HUDEP-2 (cell line): Measurements from ENCODE around the gene SRGAP3.

ENCODE experiments used
- DNase-seq, 76 experiments: peaks; one replicate each; lab custom pipeline; 2025; ENCODE audit not compliant: unreplicated experiment in 76 of 76; lab: John Stamatoyannopoulos, UW

The SRGAP3 gene

GRCh38 chr3:9180764-9181117 is 68.7 kb downstream of the SRGAP3 start:
- no peak for DNase-seq

- no peak for DNase-seq
Measured at GRCh38 chr3:9179826-9180763, 69.4 kb downstream of the SRGAP3 start.

GRCh38 chr3:9178697-9179096 is 70.7 kb downstream of the SRGAP3 start:
- DNase-seq = no peak

- DNase-seq = no peak
Measured at GRCh38 chr3:9175421-9175820, 74.0 kb downstream of the SRGAP3 start.

GRCh38 chr3:9173445-9173844 is 76.0 kb downstream of the SRGAP3 start:
- no peak for DNase-seq

GRCh38 chr3:9172851-9173321 is 76.6 kb downstream of the SRGAP3 start:
- no peak for DNase-seq

- DNase-seq = no peak
Measured at GRCh38 chr3:9170851-9171160, 78.6 kb downstream of the SRGAP3 start.

- no peak for DNase-seq
Measured at GRCh38 chr3:9169956-9170850, 79.2 kb downstream of the SRGAP3 start.

GRCh38 chr3:9169326-9169725 is 80.1 kb downstream of the SRGAP3 start:
- DNase-seq = no peak

- DNase-seq = no peak
Measured at GRCh38 chr3:9168241-9168741, 81.2 kb downstream of the SRGAP3 start.

- DNase-seq = no peak
Measured at GRCh38 chr3:9167222-9167621, 82.2 kb downstream of the SRGAP3 start.

GRCh38 chr3:9165421-9165820 is 84.0 kb downstream of the SRGAP3 start:
- DNase-seq = no peak

GRCh38 chr3:9163289-9163688 is 86.2 kb downstream of the SRGAP3 start:
- no peak for DNase-seq

- no peak for DNase-seq
Measured at GRCh38 chr3:9161811-9162210, 87.6 kb downstream of the SRGAP3 start.

GRCh38 chr3:9161298-9161697 is 88.1 kb downstream of the SRGAP3 start:
- no peak for DNase-seq

- no peak for DNase-seq
Measured at GRCh38 chr3:9158865-9159630, 90.4 kb downstream of the SRGAP3 start.

- DNase-seq = no peak
Measured at GRCh38 chr3:9157651-9158362, 91.6 kb downstream of the SRGAP3 start.

GRCh38 chr3:9156604-9157003 is 92.8 kb downstream of the SRGAP3 start:
- DNase-seq = no peak

- DNase-seq = no peak
Measured at GRCh38 chr3:9155028-9155427, 94.4 kb downstream of the SRGAP3 start.
